HFFc6 (cell line): ENCODE results near the gene RTN1. TPM values are rescaled to one million over a fixed set of nuclear protein-coding genes. Genes with fewer than 3 reads are reported as not detected.

Experiments
- DNase-seq: peaks from one replicate; pipeline ENCODE4 v3.0.0-alpha.2; 2018
- H3K27ac Mint-ChIP-seq: 2 replicates; pipeline ENCODE4 v1.8.0; 2020; ENCODE audit warnings: mild to moderate bottlenecking, mixed read lengths
- H3K27me3 Mint-ChIP-seq: 2 replicates; pipeline ENCODE4 v1.8.0; 2021; ENCODE audit warnings: mild to moderate bottlenecking, moderate library complexity, mixed read lengths; ENCODE audit not compliant: insufficient read depth
- H3K36me3 Mint-ChIP-seq: 2 replicates; pipeline ENCODE4 v1.8.0; 2021; ENCODE audit warnings: low read depth, mixed read lengths
- H3K4me1 Mint-ChIP-seq: 2 replicates; pipeline ENCODE4 v1.8.0; 2020; ENCODE audit warnings: low read depth, mixed read lengths
- H3K4me3 Mint-ChIP-seq: 2 replicates; pipeline ENCODE4 v1.8.0; 2020; ENCODE audit warnings: mild to moderate bottlenecking, moderate library complexity, mixed read lengths
- H3K9me3 Mint-ChIP-seq: 2 replicates; pipeline ENCODE4 v1.8.0; 2020; ENCODE audit warnings: mild to moderate bottlenecking, mixed read lengths
- total RNA-seq, 6 experiments: library from RNA; stranded (reverse); fragmentation: NEBNext Ultra II Directional; extraction: Animal tissue kit (Norgen Biotek cat#: 25700); gene quantifications; 2 replicates in 1 of 6; 3 replicates in 5 of 6; pipeline ENCODE4 v1.2.3, GENCODE V29; 2021
- TF ChIP-seq, protein P1 (sequence below): fragments of 200-600 bp; sonication (generic); IDR thresholded peaks from 2 replicates; pipeline ENCODE4 v1.5.0; 2021; ENCODE audit warnings: antibody characterized with exemption, mild to moderate bottlenecking

RTN1 gene
- total RNA-seq, 6 experiments from 2014 or later = 0.07 to 0.17 TPM; not detected in 4

DNA sequence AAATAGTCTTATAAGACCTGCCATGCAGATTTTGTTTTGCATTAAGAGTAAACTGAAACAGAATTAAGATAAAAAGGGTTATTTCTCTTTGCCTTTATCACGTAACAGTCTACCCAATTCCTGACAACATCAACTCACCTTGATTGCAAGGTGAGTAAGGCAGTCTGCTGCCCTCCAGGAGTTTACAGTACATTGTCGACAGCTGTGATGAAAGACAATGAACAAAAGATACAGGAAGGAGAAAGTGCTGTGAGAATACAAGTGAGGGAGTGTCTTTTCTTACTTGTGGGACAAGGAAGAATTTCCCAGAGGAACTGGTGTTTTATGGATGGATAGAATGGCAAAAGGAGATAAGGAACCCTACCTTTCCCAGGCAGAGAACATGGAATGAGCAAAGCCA, 101.0 kb downstream of the RTN1 start:
- peaks cover 2% of the 10 kb centered on the region; the same call in 1 of the 2 replicates for H3K27me3 Mint-ChIP-seq

GRCh38 chr14:59768855-59769375, 101.7 kb downstream of the RTN1 start:
- Mint-ChIP-seq H3K4me1 (no peaks in the 10 kb centered on the region), H3K4me3 (no peak overlapping the region), H3K36me3 (0 out of 2 replicates have a peak, but pooled peaks cover under 1% of the 10 kb centered on the region)

More for the DNA sequence above, 101.0 kb downstream of the RTN1 start:
- DNase-seq = no peak
- Mint-ChIP-seq H3K4me3 (no peak overlapping the region), H3K9me3 (peaks cover 13% of the 10 kb centered on the region), H3K36me3 (no peaks in the 10 kb centered on the region), H3K4me1 (no peaks in the 10 kb centered on the region), H3K27ac (no peak overlapping the region)
- TF ChIP-seq, protein P1, sequence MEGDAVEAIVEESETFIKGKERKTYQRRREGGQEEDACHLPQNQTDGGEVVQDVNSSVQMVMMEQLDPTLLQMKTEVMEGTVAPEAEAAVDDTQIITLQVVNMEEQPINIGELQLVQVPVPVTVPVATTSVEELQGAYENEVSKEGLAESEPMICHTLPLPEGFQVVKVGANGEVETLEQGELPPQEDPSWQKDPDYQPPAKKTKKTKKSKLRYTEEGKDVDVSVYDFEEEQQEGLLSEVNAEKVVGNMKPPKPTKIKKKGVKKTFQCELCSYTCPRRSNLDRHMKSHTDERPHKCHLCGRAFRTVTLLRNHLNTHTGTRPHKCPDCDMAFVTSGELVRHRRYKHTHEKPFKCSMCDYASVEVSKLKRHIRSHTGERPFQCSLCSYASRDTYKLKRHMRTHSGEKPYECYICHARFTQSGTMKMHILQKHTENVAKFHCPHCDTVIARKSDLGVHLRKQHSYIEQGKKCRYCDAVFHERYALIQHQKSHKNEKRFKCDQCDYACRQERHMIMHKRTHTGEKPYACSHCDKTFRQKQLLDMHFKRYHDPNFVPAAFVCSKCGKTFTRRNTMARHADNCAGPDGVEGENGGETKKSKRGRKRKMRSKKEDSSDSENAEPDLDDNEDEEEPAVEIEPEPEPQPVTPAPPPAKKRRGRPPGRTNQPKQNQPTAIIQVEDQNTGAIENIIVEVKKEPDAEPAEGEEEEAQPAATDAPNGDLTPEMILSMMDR = no peak

GRCh38 chr14:59761851-59762250, 108.7 kb downstream of the RTN1 start:
- peaks cover 46% of the 10 kb centered on the region for H3K9me3 Mint-ChIP-seq
- no peaks in the 10 kb centered on the region for H3K4me1 Mint-ChIP-seq
- TF ChIP-seq, protein P1 = no peak
- no peak overlapping the region for H3K27ac Mint-ChIP-seq
- peaks cover 9% of the 10 kb centered on the region; the same call in 1 of the 2 replicates for H3K36me3 Mint-ChIP-seq
- no peaks in the 10 kb centered on the region for H3K27me3 Mint-ChIP-seq
- no peak overlapping the region for H3K4me3 Mint-ChIP-seq
- DNase-seq = no peak

More at GRCh38 chr14:59768855-59769375, 101.7 kb downstream of the RTN1 start:
- TF ChIP-seq, protein P1 = no peak
- H3K27me3 Mint-ChIP-seq = peaks cover 2% of the 10 kb centered on the region; the same call in 1 of the 2 replicates
- peaks cover 15% of the 10 kb centered on the region for H3K9me3 Mint-ChIP-seq
- H3K27ac Mint-ChIP-seq = no peak overlapping the region
- no peak for DNase-seq

- H3K27me3 Mint-ChIP-seq = no peaks in the 10 kb centered on the region
These were observed 115.0 kb downstream of the RTN1 start for GRCh38 chr14:59755409-59756135.

GRCh38 chr14:59754256-59754655, 116.3 kb downstream of the RTN1 start:
- H3K4me3 Mint-ChIP-seq = no peak overlapping the region
- peaks cover 35% of the 10 kb centered on the region for H3K9me3 Mint-ChIP-seq
- H3K36me3 Mint-ChIP-seq = peaks cover 5% of the 10 kb centered on the region; the same call in 1 of the 2 replicates
- TF ChIP-seq, protein P1 = no peak
- no peaks in the 10 kb centered on the region for H3K4me1 Mint-ChIP-seq
- no peaks in the 10 kb centered on the region for H3K27me3 Mint-ChIP-seq
- no peak for DNase-seq
- no peak overlapping the region for H3K27ac Mint-ChIP-seq

More at GRCh38 chr14:59755409-59756135, 115.0 kb downstream of the RTN1 start:
- H3K4me3 Mint-ChIP-seq = no peak overlapping the region
- H3K4me1 Mint-ChIP-seq = no peaks in the 10 kb centered on the region
- H3K36me3 Mint-ChIP-seq = peaks cover 5% of the 10 kb centered on the region; the same call in 1 of the 2 replicates
- H3K9me3 Mint-ChIP-seq = peaks cover 40% of the 10 kb centered on the region
- no peak overlapping the region for H3K27ac Mint-ChIP-seq
- TF ChIP-seq, protein P1 = no peak
- DNase-seq = no peak
